Ascending aorta (tissue), 2 donors: Measurements from ENCODE around the gene EPSTI1. TPM values are rescaled to one million over a fixed set of nuclear protein-coding genes. Genes with fewer than 3 reads are reported as not detected.

Source experiments
- DNase-seq, 2 donors: peaks; one replicate each; pipeline ENCODE4 v3.0.0-alpha.2; 2019; ENCODE audit warnings: low spot score in 2 of 2
- H3K27ac ChIP-seq, 2 donors: fragments of 200-600 bp; sonication (generic); one replicate each; pipeline ENCODE4 v1.5.1; 2016 to 2017; ENCODE audit warnings: mild to moderate bottlenecking in 1 of 2
- H3K27me3 ChIP-seq: fragments of 200-600 bp; sonication (generic); one replicate; pipeline ENCODE4 v1.5.1; 2017
- H3K36me3 ChIP-seq, 2 donors: fragments of 200-600 bp; sonication (generic); one replicate each; pipeline ENCODE4 v1.5.1; 2016
- H3K4me1 ChIP-seq, 2 donors: fragments of 200-600 bp; sonication (generic); one replicate each; pipeline ENCODE4 v1.5.1; 2016 to 2017; ENCODE audit warnings: mild to moderate bottlenecking in 1 of 2
- H3K4me3 ChIP-seq, 2 donors: fragments of 200-600 bp; sonication (generic); one replicate each; pipeline ENCODE4 v1.5.1; 2016 to 2017; ENCODE audit warnings: mild to moderate bottlenecking in 1 of 2
- H3K9me3 ChIP-seq, 2 donors: fragments of 200-600 bp; sonication (generic); one replicate each; pipeline ENCODE4 v1.5.1; 2016
- intact Hi-C: fragments of 100-400 bp; cut with DNase I; formaldehyde crosslinking; loops from one replicate; pipeline ENCODE4 v1.15.1; 2023
- total RNA-seq: library from RNA; depleted of rRNA; stranded (reverse); fragments of >200 nt; gene quantifications from one replicate; pipeline ENCODE4 v1.1.0, GENCODE V29; 2016
- TF ChIP-seq, protein P1 (sequence below), 3 experiments: fragments of 200-600 bp in 2 of 3; fragments of 450-650 bp in 1 of 3; sonication (generic) in 2 of 3; IDR thresholded peaks; one replicate each; pipeline ENCODE4 v1.5.1; 2016 to 2019; ENCODE audit warnings: antibody characterized with exemption in 3 of 3, mild to moderate bottlenecking in 1 of 3, moderate library complexity in 1 of 3

EPSTI1 gene
- total RNA-seq, 1 donor from 2014 or later = 3.2 TPM

DNA sequence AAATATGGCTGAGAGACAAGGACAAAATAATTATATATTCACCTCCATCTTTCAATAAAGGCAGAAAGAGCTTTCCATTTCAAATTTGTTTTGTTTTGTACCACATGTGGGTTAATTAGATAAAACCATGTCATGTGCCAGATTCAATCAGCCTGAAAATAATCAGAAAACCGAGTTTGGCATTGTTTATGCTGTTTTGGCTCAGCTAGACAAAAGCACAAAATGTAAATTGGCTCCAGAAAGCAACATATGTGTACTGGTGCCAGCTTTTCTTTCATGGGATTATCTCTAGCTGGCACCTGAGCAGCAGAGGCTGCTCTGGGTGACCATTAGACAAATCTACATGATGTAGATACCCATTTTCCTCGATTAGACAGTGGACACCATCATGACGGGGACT, 22.1 kb upstream of the EPSTI1 start:
- Histone ChIP-seq H3K9me3 (no peaks in the 10 kb centered on the region), H3K27ac (no peak overlapping the region), H3K4me3 (no peak overlapping the region), H3K27me3 (no peaks in the 10 kb centered on the region), H3K36me3 (no peaks in the 10 kb centered on the region), H3K4me1 (no peaks in the 10 kb centered on the region)
- no peak for DNase-seq
- TF ChIP-seq, protein P1, sequence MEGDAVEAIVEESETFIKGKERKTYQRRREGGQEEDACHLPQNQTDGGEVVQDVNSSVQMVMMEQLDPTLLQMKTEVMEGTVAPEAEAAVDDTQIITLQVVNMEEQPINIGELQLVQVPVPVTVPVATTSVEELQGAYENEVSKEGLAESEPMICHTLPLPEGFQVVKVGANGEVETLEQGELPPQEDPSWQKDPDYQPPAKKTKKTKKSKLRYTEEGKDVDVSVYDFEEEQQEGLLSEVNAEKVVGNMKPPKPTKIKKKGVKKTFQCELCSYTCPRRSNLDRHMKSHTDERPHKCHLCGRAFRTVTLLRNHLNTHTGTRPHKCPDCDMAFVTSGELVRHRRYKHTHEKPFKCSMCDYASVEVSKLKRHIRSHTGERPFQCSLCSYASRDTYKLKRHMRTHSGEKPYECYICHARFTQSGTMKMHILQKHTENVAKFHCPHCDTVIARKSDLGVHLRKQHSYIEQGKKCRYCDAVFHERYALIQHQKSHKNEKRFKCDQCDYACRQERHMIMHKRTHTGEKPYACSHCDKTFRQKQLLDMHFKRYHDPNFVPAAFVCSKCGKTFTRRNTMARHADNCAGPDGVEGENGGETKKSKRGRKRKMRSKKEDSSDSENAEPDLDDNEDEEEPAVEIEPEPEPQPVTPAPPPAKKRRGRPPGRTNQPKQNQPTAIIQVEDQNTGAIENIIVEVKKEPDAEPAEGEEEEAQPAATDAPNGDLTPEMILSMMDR (IDR thresholded peaks at IDR 0.05) = no peak
- intact Hi-C loops = no loop called here

DNA sequence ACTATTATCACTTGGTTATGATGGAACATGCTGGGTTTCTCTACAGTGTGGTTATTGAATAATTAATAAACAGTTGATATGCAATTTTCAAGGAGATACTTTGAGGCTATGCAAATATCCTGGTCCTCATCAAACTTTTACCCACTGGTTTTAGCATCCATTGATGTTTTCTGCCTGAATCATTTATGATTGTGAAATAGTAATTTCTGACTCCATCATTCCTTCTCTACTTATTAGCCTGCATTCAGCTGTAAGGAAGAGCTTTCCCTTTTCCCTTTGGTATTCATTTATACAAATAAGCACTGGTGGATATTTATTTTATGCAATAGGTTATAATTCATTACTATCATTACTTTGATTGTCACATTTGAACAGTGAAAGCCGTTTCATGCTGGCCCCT, 17.5 kb upstream of the EPSTI1 start:
- Histone ChIP-seq H3K4me3 (no peak overlapping the region), H3K27me3 (no peaks in the 10 kb centered on the region), H3K36me3 (no peaks in the 10 kb centered on the region), H3K27ac (no peak overlapping the region), H3K9me3 (no peaks in the 10 kb centered on the region), H3K4me1 (no peaks in the 10 kb centered on the region)
- TF ChIP-seq, protein P1 (IDR thresholded peaks at IDR 0.05) = no peak
- intact Hi-C loops = no loop called here
- DNase-seq = no peak

DNA sequence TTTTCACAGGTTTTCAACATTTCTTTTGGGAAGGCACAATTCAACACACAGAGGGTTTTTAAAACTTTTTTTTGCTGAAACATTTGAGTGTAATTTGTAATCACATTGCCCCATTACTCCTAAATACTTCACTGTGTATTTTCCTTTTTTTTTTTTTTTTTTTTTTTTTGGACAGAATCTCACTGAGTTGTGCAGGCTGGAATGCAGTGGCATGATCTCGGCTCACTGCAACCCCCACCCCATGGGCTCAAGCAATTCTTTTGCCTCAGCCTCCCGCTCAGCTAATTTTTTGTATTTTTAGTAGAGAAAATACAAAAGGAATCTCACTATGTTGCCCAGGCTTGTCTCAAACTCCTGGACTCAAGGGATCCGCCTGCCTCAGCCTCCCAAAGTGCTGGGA, 16.6 kb upstream of the EPSTI1 start:
- Histone ChIP-seq H3K4me3 (no peak overlapping the region), H3K27me3 (no peaks in the 10 kb centered on the region), H3K27ac (no peak overlapping the region), H3K4me1 (no peaks in the 10 kb centered on the region), H3K36me3 (no peaks in the 10 kb centered on the region), H3K9me3 (no peaks in the 10 kb centered on the region)
- intact Hi-C loops = no loop called here
- TF ChIP-seq, protein P1 (IDR thresholded peaks at IDR 0.05) = no peak
- DNase-seq = no peak

DNA sequence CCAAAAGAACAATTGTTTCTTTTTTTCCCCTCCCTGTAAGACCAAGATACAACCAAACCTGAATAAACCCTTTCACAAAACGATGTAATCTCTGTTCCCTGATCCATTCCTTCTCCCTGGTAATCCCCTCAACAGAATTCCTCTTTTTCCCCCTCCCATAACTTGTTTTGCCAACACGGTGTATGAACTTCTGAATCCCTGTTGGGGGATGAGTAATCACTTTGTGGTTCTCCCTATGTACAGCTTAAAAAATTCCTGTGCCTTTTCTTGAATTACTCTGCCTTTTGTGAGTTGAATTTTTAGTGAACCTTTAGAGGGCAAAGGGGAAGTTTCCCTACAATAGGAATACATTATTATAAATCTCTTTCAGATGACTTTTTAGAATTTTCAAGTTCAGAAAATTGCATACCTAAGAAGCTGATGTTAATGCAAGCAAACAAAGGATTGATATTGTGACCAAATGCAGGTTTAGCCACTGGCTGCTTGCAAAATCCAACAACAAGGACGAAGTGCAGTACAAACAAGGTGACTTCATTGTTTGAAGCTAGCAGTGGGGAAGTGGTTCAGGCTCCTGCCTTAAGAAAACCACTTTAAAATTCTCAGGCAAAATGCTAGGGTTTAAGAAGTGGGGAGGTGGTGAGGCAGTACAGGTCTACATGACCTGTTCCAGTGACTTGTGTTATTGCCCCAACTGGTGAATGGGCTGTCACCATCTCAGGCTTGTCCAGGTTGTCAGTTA, 15.0 kb upstream of the EPSTI1 start:
- intact Hi-C loops = no loop called here
- TF ChIP-seq, protein P1 (IDR thresholded peaks at IDR 0.05) = no peak
- no peak for DNase-seq
- H3K36me3 ChIP-seq = no peaks in the 10 kb centered on the region
- no peak overlapping the region for H3K4me3 ChIP-seq
- no peaks in the 10 kb centered on the region for H3K9me3 ChIP-seq
- no peaks in the 10 kb centered on the region for H3K4me1 ChIP-seq
- no peak overlapping the region for H3K27ac ChIP-seq
- H3K27me3 ChIP-seq = no peaks in the 10 kb centered on the region

DNA sequence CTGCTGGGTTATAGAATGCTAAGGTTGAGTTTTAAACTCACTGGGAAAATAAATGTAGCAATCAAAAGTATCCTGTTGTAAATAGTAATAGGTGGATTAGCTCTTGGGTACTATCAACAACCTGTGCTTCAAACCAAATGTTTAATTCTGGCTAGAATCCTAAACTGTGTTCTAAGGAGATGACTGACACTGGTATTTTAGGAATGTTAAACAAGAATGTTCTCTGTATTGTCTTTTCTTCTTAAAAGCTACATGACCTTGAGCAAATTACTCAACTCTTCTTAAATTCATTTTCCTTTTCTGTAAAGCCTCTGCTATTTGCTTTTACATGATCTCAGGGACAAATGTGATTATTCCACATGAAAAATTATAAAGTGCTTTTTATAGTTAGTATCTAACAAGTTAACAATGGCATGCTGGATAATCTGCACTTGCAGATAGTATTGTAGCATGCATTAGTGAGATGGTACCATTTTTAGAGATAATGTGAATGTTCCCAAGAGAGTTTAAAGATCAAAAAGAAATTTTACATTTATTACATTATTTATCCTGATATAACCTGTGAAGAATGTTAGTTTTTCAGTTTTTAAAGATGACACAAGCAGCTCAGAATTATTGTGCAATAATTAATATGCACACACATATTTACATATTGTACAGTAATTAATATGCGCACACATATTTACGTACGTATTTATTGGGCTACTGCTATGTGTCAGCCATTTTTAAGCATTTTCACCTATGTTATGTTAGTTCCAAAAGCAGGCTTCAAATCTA, 13.6 kb upstream of the EPSTI1 start:
- Histone ChIP-seq H3K36me3 (no peaks in the 10 kb centered on the region), H3K27me3 (no peaks in the 10 kb centered on the region), H3K4me3 (no peak overlapping the region), H3K27ac (no peak overlapping the region), H3K4me1 (no peaks in the 10 kb centered on the region), H3K9me3 (no peaks in the 10 kb centered on the region)
- no peak for DNase-seq
- TF ChIP-seq, protein P1 (IDR thresholded peaks at IDR 0.05) = no peak
- intact Hi-C loops = no loop called here
